NCI-H1092 (cell line): ENCODE results near the gene DICER1.
"Not testable (repeated sequence)": the region's sequence is repeated elsewhere in the genome, so short reads cannot be mapped to it uniquely, and the experiment has no call there.

Experiments used
- DNase-seq: peaks from one replicate; lab custom pipeline; 2025; lab: John Stamatoyannopoulos, UW

DICER1 gene

DNA sequence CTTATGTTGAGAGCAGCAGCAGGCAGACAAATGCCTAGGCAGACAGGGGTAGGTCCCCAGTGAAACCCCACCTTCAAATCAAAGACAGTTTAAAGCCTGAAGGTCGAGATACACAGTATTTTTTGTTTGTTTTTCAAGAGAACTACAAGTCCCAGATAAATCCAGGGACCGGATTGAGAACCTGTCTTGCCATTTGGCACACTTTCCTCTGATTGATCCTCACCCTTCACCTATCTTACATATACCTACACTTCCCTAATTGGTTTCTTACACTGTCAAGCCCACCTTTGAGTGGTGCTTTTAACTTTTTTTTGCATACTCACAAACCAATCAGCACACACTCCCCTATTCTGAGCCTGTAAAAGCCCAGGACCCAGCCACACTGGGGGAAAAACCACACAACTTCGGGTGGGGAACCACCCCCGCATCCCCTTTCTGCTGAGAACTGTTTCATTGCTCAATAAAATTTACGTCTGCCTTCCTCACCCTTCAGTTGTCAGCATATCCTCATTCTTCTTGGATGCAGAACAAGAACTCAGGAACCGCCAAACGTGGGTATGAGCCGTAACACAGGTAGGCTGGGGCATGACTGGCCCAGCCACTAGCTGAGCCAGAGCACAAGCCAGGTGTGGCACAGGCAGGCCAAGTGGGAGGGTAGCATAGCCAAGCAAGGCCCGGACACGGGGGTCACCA is 11.1 kb downstream of the DICER1 start:
- no peak for DNase-seq

DNA sequence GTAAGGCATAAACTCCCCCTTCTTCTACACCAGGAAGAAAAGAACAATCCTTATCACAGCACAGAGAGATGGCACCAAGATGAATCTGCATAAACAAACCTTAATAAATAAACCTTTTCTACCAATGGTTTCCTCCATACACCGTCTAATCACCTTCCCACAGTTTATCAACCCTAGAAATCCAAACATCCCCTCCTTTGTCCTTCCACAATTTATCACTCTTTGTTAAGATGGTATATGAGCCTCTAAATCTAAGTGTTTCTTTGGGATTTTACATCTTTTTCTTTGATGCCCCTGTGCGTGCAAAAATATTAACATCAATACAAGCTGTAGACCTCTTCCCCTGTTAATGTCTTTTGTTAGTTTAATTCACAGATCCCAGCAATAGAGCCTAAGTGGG is 12.5 kb downstream of the DICER1 start:
- no peak for DNase-seq

DNA sequence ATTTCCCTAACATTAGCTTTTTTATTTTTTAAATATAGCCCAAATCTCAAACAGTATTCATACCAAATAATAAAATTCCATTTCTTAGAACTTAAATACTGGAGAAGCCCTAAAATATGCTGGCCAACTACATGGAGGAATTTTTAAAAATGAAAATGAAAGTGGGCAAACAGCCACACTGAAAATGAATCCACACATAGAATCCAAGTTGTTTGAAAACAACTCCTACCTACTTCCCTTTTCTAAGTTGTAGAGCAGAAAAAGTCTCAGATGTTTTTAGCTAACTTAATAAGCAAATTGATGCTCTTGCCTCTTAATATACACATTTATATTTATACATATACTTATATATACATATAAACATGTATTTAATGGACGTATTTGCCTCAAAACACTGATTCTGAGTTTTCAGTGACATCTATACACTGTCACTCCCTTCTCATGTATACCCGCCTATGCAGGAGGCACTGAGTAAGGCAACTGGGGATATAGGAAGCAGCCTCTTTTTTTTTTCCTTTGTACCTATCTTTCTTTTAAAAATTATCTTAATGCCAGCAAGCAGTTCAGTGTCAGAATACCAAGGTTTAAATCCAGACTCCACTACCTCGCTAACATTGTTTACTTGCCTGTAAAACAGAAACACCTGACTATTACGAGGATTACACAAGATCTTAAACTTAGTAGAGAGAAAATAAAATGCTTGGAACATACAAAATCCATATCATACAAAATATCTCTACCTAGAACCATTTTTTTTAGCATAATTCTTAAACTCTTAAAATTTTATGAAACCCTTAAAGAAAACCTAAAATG is 13.3 kb downstream of the DICER1 start:
- no peak for DNase-seq

DNA sequence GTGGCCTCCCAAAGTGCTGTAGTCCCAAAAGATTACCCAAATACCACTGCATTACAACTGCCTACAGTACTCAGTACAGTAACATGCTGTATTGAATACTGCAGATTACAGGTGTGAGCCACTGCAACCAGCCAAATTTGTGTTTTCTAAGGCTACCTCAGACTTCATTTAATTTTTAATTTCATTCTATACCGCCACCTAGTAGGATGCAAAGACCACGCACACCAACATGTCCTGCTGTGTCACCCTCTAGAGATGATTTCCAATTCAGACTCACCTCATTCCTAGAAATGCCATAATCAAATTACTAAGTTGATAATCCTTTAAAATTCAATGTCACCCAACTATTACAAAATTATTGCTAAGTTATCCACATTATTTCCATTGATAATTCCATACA is 15.1 kb downstream of the DICER1 start:
- DNase-seq = no peak

DNA sequence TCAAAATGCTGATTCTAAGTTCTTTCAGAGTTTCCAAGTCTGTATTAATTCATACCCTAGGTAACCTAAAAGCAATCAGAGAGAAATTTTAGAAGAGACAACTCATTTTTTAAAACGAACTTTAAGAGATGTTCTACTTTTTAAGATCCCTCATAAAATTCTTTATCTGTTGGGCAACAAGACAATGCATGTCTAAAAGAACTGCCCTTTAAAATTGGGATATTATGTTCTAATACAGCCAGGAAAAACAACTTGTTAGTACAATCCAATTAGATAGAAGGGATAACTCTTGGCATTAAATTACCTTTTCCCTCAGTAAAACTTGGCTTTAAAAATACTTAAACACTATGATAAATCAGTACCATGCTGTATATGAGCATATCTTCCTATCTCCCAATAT is 15.6 kb downstream of the DICER1 start:
- DNase-seq = no peak

DNA sequence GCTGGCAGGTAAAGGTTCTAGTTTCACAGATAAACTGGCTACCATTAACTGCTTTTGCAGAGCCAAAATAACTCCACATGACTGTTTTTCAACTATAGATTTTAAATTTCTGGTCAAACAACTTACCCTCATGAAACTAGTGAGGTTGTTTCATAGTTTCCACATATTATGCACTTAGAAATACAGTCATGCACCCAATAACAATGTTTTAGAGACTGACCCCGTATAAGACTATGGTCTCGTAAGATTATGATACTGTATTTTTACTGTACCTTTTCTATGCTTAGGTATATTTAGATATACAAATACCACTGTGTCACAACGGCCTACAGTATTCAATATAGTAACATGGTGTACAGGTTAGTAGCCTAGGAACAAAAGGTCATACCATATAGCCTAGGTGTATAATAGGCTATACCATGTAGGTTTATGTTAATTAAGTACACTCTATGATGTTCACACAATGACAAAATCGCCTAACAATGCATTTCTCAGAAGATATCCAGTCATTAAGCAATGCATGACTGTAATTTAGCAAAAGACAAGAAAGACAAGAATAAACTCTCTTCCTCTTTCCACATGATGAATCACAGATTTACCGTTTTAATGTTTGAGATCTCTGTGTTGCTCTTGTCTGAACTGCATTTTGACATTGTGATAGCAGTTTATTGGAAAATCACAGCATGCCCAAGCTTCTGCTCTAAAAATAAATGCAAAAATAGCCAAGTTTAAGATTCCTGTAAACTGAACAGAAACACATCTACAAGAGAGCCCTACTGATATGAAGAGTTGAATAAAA is 17.1 kb downstream of the DICER1 start:
- no peak for DNase-seq

DNA sequence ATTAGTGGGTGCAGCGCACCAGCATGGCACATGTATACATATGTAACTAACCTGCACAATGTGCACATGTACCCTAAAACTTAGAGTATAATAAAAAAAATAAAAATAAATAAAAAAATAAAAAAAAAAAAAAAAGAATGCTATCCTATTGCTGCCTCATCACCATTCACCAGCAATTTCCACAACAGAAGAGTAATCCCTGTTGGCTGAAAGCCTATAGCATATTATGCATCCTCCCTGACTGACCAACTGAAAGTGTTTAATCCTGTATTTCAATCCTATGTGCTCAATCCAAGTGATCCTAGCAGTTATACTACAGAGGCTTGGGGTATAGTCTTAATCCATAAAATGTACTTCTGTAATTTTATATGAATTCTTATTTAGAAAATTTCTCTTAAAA is 18.5 kb downstream of the DICER1 start:
- DNase-seq = no peak

DNA sequence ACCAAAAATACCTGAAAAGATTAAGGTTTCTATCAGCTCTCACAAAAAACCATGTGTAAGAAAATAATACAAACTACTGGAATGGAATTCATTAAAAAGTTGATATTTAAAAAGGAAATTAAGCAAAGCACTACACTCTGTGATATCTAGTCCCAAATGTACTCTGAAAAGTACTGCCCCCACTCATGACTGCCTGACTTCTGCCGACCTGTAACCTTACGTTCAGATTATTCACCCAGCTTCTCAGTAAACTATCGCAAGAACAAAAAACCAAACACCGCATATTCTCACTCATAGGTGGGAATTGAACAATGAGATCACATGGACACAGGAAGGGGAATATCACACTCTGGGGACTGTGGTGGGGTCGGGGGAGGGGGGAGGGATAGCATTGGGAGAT is 18.9 kb downstream of the DICER1 start:
- not testable (repeated sequence) for DNase-seq

DNA sequence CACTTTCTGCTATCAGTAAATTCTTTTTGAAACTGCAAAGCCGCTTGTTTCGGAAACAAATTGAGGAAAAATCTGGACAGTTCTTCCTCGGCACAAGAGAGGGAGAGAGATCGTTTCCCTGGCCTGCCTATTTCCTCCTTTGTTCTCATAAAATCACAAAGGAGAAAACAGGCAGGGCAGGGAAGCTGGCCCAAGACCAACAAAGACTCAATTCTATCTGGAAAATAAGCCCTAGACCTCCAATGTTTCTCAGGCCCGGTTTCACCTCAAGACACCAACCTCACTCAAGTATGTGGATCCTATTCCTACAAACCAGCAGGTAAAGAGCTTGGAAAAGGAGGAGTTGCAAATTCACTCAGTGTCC is 19.5 kb downstream of the DICER1 start:
- DNase-seq = no peak

DNA sequence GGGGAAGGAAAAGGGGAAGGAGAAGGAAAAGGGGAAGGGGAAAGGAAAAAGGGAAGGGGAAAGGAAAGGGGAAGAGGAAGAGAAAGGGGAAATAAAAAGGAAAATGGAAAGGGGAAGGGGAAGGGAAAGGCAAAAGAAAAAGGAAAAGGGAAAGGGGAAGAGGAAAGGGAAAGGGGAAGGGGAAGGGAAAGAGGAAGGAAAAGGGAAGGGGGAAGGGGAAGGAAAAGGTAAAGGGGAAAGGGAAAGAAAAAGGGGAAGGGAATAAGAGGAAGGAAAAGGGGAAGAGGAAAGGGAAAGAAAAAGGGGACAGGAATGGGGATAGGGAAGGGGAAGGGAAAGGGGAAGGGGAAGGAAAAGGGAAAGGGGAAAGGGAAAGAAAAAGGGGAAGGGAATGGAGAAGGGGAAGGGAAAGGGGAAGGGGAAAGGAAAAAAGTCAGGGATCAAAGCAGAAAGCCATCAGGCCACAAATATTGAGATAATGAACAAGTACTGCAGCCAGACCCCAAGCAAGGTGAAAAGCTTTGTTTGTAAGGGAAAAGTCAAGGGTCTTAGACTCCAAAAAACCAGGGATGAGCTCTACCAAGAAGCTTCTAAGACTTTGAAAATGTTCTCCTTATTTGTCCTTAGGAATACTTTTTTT is 20.0 kb downstream of the DICER1 start:
- DNase-seq = no peak

DNA sequence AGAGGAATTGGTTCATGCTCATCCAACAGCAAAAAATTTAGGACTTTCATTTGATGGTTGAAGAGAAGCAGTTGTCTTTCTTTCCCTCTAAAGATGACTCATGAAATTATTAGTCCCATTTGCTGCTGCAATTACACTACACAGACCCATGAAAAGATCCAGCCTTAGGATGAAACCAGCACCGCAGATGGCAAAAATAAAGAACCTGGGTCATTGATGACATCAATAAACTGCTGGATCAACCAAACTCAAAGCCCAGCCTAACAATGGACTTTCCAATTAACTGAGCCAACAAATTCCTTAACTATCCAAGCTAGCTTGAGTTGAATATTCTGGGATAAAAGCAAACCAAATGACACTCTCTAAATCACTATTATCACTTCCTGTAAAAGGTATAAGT is 20.7 kb downstream of the DICER1 start:
- DNase-seq = no peak

DNA sequence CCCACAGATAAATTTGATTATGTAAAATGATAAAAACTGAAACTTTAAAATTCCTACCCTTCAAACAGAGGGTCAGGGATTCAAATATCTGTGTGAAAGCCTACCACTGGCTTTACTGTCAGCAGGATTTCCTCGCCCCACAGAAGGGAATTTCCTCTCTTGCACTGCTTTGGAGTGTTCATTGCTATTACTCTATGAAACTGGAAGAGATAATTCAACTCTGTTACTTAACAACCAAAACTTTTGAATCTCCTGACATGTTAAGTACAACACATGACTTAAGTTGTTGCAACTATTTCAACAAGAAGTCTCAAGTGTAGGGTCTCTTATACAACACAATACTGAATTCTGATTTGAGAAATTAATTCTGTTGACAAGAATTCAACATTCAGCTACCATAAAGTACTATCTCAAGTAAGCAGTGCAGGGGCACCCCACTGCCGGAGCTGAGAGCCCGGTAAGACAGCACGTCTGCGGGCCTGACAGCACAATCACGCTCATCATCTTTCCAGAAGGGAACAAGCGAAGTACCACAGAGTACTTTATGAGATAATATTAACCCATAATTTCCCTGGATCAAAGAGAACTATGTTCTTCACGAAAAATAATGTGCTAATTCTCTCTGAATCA is 22.9 kb downstream of the DICER1 start:
- DNase-seq = no peak

DNA sequence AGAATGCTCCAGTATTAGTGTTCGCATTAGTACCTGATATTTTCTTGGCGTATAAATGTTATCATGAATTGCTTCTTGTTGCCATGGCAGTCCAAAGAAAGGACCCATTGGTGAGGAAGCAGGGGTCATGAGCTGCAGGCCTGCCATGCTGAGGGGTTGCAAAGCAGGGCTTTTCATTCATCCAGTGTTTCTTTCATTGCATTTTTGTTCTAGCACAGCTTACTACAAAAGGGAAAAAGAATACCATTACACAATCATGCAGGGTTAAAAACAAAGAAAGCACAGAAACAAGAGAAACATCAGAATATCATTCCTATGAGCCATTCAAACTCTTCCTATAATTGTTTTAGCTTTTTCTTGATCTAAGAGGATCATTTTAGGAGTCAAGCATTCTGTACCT is 24.0 kb downstream of the DICER1 start:
- no peak for DNase-seq

DNA sequence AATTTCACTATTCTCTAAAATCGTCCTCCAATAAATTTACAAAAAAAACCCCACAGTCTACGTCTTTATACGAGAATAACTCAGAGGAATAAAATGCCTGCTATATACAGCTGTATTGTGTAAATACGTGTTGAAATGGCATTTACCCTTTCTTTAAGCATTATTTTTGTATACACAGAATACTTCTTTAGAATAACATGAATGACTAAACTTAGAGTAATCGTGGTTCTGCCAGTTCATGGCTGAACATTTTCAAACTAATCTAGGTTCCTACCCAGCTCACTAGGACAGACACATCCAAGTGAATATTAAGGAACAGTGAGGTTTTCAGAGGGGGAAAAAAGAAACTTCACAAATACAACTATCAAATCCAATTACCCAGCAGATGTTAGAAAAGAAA is 24.6 kb downstream of the DICER1 start:
- DNase-seq = no peak

DNA sequence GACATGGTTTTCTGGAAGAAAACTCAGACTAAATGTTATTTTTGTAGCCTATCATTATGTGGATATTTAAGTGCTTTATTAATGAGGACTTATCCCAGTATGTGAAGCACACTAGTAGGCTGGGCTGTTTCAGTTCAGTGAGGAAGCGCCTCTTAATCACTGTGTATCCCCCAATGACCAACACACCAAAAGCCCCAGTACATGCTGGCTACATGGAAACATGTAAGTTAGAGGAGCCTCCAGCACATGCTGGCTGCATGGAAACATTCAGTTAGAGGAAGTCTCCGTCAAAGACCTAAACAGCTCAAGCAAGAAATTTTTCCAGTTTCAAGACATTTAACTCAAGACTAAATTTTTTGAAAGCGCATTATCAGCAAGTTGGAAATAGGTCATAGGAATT is 26.8 kb downstream of the DICER1 start:
- DNase-seq = no peak

DNA sequence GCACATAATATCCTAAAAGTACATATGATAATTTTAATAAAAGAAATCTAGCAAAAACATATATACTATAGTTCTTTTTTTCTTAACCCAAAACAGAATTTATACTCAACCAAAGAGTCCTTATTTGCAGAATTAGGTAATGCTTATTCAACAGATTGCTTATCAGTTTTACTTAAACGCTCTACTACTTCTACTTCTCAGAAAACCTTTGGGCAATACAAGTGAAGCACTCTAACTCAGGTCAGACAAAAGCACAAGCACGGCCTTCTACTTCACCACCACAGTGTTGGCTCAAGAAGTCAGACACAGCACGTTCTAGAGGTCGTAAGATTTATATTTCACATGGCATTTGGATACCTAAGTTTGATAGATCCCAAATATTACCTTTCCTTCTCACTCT is 29.2 kb downstream of the DICER1 start:
- DNase-seq = no peak

DNA sequence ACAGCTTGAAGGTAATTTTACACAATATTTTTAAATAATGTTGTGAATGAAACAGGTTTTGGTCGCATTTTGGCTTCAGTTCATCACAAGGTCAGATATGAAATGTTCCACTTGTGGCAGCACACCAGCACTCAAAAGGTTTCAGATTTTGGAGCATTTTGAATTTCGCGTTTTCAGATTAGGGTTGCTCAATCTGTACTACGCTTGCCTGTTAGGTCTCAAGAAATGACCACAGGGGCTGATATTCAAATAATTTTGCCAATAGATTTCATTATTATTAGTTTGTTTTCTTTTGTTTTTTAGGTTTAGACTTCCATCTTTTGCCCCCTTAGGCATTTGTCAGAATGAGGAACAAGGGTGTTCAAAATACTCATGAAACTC is 29.8 kb downstream of the DICER1 start:
- no peak for DNase-seq

DNA sequence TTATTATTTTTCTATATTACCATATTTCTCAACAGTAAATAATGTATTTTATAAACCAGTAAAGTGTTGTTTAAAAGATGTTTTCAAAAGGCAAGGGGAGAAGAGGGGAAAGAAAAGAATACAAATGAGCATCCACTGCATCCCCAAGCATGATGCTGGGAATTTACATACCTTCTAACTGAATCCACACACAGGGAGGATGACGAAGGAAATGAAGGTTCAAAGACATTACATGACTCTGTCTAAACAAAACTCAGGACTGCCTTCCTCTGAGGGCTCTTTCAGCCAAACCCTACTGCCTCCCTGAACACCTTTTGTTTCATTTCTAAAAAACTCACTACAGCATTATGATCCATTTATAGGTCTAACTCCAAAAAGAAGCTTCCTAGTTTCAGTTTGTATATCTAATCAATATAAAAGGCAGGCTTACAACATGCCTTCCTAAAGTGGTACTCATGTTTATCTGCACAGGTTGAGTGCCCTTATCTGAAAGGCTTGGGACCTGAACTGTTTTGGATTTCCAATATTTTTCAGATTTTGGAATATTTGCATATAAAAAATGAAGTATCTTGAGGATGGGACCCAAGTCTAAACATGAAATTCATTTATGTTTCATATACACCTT is 30.3 kb downstream of the DICER1 start:
- no peak for DNase-seq

DNA sequence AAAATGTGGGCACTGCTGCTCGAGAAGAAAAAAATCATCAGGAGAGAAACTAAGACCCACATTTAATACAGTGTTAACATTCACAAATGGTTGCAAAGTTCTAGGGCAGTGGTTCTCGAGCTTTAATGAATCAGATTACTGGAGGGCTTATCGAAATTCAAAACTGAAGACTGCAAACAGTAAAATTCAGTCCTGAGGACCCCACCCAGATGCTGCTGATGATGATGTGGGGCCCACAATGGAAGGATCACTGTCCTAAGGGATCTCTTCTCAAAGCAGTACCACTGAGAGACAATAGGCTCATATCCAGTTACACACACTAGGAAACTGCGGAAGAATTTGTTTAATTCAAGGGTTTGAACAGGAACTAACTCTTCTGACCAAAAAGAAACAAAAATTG is 31.4 kb downstream of the DICER1 start:
- no peak for DNase-seq

DNA sequence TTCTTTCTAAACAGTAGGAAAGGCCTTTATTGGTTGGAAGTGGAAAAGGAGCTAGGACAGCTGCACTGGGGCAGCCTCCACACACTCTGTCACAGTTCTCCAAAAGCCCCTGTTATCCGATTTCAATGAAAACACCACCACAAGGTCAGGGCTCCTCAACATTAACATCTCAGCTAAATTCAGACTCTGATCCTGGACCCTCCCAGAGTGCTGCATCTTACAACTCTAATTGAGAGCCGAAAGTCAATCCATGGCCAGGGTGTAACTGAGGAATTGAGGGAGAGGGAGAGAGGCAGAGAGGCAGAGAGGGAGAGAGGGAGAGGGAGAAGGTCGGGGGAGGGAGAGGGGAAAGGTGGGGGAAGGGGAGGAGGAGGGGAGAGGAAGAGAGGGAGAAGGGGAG is 32.1 kb downstream of the DICER1 start:
- no peak for DNase-seq

DNA sequence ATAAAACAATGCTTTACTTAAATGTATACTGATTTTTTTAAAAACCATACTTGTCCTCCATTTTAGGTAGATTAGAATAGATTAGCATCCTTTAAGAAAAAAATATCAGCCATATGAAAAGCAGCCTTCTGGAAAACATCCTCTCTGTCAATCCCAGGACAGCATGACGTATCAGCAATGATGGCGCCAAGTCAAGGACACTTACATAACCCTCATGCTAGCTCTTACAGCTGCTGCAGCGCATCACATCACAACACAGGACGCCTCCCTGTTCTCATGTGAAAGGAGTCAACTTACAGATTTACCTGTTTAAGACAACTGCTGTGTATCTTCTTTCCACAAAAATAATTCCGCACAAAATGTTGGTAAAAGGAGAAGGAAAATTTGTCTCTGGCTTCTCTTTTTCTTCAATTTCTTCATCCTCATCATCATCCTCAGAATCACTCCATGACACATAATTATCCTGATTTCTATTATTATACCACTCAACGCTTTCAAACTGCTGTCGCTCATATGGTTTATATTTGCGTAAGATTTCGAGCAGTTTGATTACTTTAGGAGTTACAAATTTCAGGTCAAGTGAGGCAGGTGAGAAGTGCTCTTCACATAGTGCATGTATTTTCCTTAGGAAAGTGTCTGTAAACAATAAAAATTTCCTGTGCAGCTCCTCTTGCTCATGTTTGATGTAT is 33.3 kb downstream of the DICER1 start:
- DNase-seq = no peak
